ENCODE measurements around the gene RBM34. TPM values are rescaled to one million over a fixed set of nuclear protein-coding genes. Genes with fewer than 3 reads are reported as not detected.
"Not testable (repeated sequence)": the region's sequence is repeated elsewhere in the genome, so short reads cannot be mapped to it uniquely, and the experiment has no call there.

The RBM34 gene
- total RNA-seq, 1 donor from 2014 or later, result 58.7 TPM

DNA sequence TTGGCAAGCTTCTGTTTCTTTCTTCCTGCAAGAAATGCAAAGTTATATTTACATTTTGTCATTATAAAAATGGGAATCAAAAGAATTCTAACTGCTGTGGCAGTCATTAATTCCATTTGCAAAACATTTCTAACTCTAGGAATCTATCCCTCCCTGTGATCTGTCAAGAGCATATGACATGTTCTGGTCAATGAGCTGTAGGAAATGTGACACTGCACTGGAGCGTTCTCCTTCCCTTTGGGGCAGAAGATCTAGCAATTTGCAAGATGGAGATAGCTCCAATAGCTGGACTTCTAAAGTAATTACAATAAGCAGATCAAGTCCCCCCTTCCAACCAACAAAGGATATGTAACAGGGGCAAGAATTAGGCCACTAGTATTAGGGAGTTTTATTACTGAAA, 38.7 kb downstream of the RBM34 start:
- FAIRE-seq, result no peak
- no peak for DNase-seq (ENCODE audit: low spot score in 2 of 2)

DNA sequence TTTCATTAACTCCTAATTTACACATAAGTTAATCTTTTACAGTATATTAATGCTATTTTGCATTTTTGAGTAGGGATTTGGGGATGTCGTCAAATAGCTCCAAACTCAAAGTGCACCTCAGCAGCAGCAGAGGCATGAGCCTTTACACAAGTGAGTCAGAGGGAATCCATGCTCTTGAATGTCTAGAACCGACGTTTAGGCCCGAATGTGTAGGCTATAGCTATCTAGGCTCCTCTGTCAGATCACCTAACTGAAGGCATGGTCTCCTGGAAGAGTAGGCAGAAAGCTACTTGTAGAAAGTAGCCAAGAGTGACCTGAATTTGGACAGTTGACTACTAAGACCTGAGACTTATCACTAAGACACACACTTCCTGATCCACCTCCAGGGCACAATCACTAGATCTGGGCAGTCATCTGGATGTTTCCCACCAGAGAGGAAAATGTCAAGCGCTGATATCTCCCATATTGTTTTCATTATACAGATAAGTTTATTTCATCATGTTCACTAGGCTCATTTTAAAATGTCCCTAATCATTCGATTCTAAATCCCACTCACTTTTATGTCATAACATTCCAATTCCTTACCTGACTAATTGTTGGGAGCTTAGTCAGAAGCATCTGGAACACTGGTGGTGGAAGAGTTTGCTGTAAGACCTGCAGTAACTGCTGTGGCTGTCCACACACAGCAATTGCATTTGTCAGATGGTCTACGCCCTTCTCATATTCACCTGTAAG, 47.7 kb downstream of the RBM34 start:
- no peak for FAIRE-seq

GRCh38 chr1:235112297-235113182, 48.5 kb downstream of the RBM34 start:
- no peak for DNase-seq (ENCODE audit: low spot score in 2 of 2)

More for the DNA sequence above, 47.7 kb downstream of the RBM34 start:
- DNase-seq (ENCODE audit: low spot score in 2 of 2), result no peak

DNA sequence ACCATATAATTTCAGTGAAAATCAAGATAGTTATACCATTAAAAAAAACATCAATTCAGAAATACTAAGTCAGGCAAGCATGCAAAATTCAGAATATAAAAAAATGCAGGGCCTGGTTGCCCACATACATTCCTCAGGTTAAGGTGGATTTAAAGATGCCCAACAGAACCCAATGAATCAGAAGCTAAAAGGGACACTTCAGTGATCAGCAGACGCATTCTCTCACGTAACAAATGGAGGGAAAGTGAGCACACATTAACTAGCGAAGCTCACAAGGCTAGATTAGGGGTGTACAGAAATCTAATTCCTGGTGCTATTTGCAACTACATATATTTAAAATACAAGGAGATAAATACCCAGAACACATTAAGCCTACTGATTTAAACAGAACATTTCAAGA, 49.9 kb downstream of the RBM34 start:
- FAIRE-seq (no peak), DNase-seq (ENCODE audit: low spot score in 2 of 2) (no peak)

More at GRCh38 chr1:235112297-235113182, 48.5 kb downstream of the RBM34 start:
- FAIRE-seq, result no peak

- DNase-seq (ENCODE audit: low spot score in 2 of 2) (no peak), FAIRE-seq (no peak)
These were observed 52.2 kb downstream of the RBM34 start for GRCh38 chr1:235108876-235109275.

- DNase-seq (ENCODE audit: low spot score in 2 of 2), result no peak
- no peak for FAIRE-seq
These were observed 52.9 kb downstream of the RBM34 start for GRCh38 chr1:235108185-235108593.

DNA sequence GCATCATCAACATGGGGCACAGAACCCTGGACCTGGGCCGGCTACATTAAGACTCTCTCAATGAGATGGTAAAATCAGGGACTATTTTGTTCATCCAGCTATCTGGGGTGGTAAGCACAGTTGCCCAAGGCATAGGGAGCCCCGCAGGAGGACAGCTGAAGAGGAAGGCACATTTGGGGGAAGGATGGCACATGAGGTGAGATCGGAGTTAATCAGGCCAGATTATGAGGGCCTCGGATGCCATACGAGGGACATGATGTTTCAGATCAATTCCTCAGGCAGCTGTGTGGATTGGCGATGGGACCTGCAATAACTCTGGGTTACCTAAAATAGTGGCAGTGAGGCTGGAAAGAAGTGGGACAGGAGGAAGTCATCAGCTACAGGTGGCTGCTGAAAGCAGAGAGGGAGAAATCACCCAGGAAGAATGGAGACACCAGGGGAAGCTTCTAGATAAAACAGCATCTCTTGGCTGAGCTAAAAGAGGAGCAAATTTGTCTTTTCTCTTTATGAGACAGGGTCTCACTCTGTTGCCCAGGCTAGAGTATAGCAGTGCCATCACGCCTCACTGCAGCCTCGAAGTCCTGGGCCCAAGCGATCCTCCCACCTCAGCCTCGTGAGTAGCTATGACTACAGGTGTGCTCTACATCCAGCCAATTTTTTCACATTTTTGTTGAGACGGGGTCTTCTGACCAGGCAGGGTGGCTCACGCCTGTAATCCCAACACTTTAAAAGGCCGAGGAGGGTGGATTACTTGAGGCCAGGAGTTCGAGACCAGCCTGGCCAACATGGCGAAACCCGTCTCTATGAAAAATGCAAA, 53.5 kb downstream of the RBM34 start:
- FAIRE-seq, result no peak
- DNase-seq (ENCODE audit: low spot score in 2 of 2), result no peak

- FAIRE-seq, result no peak
- DNase-seq (ENCODE audit: low spot score in 2 of 2), result no peak
These were observed 54.6 kb downstream of the RBM34 start for GRCh38 chr1:235106457-235106856.

DNA sequence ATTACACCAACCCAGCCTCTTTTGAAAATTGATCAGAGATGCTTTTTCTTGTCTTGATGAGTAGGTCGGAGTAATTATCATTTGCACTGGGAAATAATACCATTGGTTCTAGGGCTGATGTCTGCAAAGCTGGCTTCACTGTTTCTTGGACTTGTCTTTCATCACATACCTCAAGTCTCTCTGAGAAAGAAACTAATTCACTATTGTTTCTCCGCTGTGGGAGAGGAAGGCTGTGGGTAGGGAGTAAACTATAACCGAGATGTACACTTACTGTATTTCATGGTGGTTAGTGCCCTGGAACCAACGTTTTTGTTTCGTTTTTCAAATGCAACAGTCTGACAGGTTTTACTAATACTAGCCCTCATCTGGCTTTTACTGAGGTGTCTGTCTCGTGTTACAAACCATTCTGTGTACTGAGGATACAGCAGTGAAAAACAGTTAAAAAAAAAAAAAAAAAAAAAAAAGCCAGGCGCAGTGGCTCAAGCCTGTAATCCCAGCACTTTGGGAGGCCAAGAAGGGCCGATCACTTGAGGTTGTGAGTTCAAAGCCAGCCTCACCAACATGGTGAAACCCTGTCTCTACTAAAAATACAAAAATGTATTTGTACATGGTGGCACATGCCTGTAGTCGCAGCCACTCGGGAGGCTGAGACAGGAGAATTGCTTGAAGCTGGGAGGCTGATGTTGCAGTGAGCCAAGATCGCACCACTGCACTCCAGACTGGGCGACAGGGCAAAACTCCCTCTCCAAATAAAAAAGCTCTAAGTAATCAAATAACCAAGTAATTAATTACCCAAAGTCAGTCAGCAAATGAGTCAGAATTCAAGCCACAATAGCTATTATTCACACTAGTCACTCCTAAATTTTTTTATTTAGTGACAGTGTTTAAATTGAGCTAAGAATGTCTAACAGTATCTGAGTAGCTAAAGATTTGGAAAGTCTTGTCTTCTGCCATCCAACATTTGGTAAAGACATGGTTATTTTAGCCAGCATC, 55.7 kb downstream of the RBM34 start:
- DNase-seq (ENCODE audit: low spot score in 2 of 2) (no peak), FAIRE-seq (no peak)

DNA sequence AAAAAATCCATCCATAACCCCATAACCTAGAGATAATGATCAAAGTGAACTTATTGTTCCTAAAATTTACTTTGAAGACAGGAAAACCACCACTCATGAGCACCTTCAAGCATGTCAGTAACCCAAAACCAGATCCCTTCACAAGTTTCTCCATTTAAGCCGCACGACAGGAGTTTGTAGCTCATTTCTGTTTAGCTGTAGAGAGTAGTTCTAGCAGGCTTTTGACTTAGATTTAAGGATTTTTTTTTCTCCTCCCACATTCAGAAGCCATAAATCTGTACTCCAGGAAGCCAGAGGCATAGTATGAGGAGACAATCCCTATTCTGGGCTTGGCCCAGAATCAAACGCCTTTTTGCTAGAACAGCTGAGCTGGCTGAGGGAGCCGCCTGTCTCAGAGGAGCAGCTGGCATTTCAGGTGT, 58.0 kb downstream of the RBM34 start:
- FAIRE-seq (no peak), DNase-seq (ENCODE audit: low spot score in 2 of 2) (no peak)

DNA sequence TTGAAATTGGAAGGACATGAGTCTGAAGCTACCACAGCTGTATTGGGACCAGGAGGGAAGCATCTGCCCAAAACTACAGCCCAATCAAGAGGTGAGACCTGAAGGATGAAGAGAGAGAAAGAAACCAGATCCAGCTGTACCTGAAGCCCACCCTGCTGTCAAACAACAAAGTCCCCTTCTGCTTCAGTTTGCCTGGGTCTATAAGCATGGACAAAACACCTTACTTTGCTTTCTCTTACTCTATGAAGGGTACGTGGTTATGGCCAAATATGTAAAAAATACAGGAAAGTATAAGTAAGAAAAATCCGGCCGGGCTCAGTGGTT, 58.8 kb downstream of the RBM34 start:
- DNase-seq (ENCODE audit: low spot score in 2 of 2) (no peak), FAIRE-seq (no peak)

- FAIRE-seq (no peak), DNase-seq (ENCODE audit: low spot score in 2 of 2) (no peak)
These were observed 59.3 kb downstream of the RBM34 start for GRCh38 chr1:235101558-235102258.

DNA sequence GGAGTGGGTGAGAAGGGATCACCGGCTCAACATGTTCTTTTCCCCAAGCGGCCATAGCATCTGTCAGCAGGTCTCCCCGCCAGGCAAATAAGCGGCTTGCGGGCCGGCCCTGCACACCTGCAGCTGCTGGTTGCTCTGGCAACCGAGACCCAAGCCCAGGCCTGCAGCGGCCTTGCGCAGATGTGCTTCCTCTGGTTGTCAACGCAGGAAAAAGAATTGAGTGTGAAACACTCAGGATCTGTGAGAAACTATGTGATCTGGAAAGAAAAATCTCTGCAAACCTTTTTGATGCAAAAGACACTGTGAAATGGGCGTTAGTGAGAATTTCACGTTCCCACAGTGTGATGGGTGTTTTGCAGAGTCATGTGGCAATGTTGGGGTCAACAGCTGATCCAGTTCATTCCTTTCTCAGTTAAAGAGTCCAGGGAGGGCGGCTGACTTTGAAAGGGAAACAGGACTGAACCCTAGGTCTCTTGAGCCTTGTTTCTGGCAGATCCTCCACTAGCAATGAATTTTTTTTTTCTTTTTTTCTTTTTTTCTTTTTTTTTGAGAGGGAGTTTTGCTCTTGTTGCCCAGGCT, 60.8 kb downstream of the RBM34 start:
- DNase-seq (ENCODE audit: low spot score in 2 of 2) (no peak), FAIRE-seq (no peak)

DNA sequence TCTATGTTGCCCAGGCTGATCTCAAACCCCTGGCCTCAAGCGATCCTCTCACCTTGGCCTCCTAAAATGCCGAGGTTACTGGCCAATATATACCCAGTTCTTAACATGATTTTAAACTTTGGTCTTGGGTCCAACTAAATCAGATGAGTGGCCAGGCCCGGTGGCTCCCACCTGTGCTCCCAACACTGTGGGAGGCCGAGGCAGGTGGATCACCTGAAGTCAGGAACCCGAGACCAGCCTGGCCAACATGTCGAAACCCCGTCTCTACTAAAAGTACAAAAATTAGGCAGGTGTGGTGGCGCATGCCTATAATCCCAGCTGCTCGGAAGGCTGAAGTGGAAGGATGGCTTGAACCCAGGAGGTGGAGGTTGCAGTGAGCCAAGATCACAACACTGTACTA, 62.1 kb downstream of the RBM34 start:
- DNase-seq (ENCODE audit: low spot score in 2 of 2), result no peak
- no peak for FAIRE-seq

DNA sequence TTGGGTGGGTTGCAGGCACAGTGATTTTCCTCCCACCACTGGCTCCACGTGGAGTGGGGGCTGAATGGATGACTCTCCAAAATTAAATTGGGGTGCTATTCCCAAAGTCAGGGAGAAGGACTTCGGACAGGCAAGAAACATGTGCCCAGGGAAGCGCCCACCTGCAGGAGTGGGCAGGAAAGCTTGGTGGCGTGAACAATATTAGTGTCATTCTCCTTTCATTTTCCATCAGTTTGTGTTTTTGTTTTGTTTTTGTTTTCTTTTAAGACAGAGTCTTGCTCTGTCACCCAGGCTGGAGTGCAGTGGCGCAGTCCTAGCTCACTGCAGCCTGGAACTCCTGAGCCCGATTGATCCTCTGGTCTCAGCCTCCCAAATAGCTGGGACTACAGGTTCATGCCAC, 62.5 kb downstream of the RBM34 start:
- DNase-seq (ENCODE audit: low spot score in 2 of 2) (no peak), FAIRE-seq (no peak)

DNA sequence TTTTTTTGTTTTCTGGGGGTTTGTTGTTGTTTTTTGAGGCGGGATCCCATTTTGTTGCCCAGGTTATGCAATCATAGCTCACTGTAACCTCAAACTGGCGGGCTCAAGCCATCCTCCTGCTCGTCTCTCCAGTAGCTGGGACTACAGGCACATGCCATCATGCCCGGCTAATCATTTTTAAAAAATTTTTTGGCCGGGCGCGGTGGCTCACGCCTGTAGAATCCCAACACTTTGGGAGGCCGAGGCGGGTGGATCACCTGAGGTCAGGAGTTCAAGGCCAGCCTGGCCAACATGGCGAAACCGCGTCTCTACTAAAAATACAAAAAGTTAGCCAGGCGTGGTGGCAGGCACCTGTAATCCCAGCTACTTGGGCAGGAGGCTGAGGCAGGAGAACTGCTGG, 63.5 kb downstream of the RBM34 start:
- not testable (repeated sequence) for FAIRE-seq; DNase-seq (ENCODE audit: low spot score in 2 of 2)

GRCh38 chr1:235095938-235096562, 65.0 kb downstream of the RBM34 start:
- no peak for DNase-seq (ENCODE audit: low spot score in 2 of 2)
- FAIRE-seq, result no peak
